ENCODE results near the gene ELF5.

- TF ChIP-seq, protein P1, sequence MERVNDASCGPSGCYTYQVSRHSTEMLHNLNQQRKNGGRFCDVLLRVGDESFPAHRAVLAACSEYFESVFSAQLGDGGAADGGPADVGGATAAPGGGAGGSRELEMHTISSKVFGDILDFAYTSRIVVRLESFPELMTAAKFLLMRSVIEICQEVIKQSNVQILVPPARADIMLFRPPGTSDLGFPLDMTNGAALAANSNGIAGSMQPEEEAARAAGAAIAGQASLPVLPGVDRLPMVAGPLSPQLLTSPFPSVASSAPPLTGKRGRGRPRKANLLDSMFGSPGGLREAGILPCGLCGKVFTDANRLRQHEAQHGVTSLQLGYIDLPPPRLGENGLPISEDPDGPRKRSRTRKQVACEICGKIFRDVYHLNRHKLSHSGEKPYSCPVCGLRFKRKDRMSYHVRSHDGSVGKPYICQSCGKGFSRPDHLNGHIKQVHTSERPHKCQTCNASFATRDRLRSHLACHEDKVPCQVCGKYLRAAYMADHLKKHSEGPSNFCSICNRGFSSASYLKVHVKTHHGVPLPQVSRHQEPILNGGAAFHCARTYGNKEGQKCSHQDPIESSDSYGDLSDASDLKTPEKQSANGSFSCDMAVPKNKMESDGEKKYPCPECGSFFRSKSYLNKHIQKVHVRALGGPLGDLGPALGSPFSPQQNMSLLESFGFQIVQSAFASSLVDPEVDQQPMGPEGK (CRISPR knock-in tag; IDR thresholded peaks at IDR 0.05): no peak
- no peak for TF ChIP-seq POLR2AphosphoS5 (IDR thresholded peaks at IDR 0.05; ENCODE audit: low read depth, low read length)
- no peak for TF ChIP-seq ZNF468 (CRISPR knock-in tag; IDR thresholded peaks at IDR 0.05)
- no peak for TF ChIP-seq ZNF331 (CRISPR knock-in tag; IDR thresholded peaks at IDR 0.05)
- TF ChIP-seq ZNF672 (CRISPR knock-in tag; IDR thresholded peaks at IDR 0.05): no peak
- TF ChIP-seq PBX3 (CRISPR knock-in tag; IDR thresholded peaks at IDR 0.05; ENCODE audit: borderline replicate concordance): no peak
- no peak for TF ChIP-seq REST (IDR thresholded peaks at IDR 0.05; ENCODE audit: borderline replicate concordance in 1 of 2, low read depth in 1 of 2, low read length in 2 of 2)
- TF ChIP-seq, protein P2, sequence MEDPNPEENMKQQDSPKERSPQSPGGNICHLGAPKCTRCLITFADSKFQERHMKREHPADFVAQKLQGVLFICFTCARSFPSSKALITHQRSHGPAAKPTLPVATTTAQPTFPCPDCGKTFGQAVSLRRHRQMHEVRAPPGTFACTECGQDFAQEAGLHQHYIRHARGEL (CRISPR knock-in tag; IDR thresholded peaks at IDR 0.05): no peak
- TF ChIP-seq, protein P3, sequence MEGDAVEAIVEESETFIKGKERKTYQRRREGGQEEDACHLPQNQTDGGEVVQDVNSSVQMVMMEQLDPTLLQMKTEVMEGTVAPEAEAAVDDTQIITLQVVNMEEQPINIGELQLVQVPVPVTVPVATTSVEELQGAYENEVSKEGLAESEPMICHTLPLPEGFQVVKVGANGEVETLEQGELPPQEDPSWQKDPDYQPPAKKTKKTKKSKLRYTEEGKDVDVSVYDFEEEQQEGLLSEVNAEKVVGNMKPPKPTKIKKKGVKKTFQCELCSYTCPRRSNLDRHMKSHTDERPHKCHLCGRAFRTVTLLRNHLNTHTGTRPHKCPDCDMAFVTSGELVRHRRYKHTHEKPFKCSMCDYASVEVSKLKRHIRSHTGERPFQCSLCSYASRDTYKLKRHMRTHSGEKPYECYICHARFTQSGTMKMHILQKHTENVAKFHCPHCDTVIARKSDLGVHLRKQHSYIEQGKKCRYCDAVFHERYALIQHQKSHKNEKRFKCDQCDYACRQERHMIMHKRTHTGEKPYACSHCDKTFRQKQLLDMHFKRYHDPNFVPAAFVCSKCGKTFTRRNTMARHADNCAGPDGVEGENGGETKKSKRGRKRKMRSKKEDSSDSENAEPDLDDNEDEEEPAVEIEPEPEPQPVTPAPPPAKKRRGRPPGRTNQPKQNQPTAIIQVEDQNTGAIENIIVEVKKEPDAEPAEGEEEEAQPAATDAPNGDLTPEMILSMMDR (CRISPR knock-in tag; IDR thresholded peaks at IDR 0.05): no peak
- TF ChIP-seq, protein P4, sequence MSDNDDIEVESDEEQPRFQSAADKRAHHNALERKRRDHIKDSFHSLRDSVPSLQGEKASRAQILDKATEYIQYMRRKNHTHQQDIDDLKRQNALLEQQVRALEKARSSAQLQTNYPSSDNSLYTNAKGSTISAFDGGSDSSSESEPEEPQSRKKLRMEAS (IDR thresholded peaks at IDR 0.05): no peak
- no peak for TF ChIP-seq KDM1A (CRISPR knock-in tag; IDR thresholded peaks at IDR 0.05)
- TF ChIP-seq NFYC (CRISPR knock-in tag; IDR thresholded peaks at IDR 0.05): no peak
- TF ChIP-seq, protein P5, sequence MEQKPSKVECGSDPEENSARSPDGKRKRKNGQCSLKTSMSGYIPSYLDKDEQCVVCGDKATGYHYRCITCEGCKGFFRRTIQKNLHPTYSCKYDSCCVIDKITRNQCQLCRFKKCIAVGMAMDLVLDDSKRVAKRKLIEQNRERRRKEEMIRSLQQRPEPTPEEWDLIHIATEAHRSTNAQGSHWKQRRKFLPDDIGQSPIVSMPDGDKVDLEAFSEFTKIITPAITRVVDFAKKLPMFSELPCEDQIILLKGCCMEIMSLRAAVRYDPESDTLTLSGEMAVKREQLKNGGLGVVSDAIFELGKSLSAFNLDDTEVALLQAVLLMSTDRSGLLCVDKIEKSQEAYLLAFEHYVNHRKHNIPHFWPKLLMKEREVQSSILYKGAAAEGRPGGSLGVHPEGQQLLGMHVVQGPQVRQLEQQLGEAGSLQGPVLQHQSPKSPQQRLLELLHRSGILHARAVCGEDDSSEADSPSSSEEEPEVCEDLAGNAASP (CRISPR knock-in tag; IDR thresholded peaks at IDR 0.05; ENCODE audit: borderline replicate concordance): no peak
These were observed 64.6 kb downstream of the ELF5 start for GRCh38 chr11:34449013-34449412.

All from HepG2 (cell line).